H1 (cell line): ENCODE measurements around the gene SLC6A7. TPM values are rescaled to one million over a fixed set of nuclear protein-coding genes. Genes with fewer than 3 reads are reported as not detected.
A peak's percentile ranks its signal among the peaks of the same experiment; 100 is the strongest.

ENCODE experiments used
- CTCF ChIA-PET: fragments of 300-600 bp; sonication (Branson Sonifier 250); formaldehyde crosslinking; loops from one replicate; lab custom pipeline; 2021; ENCODE audit not compliant: partially characterized antibody; lab: Charles Lee
- POLR2A ChIA-PET: fragments of 300-600 bp; sonication (Branson Sonifier 250); formaldehyde crosslinking; loops from one replicate; lab custom pipeline; 2021; ENCODE audit warnings: inconsistent platforms; ENCODE audit not compliant: partially characterized antibody; lab: Charles Lee
- DNase-seq, 2 experiments: peaks; one replicate each; pipeline versions ENCODE4 v3.0.0 to v3.0.0-alpha.2; 2010 to 2022; ENCODE audit warnings: low spot score in 2 of 2, low read depth in 1 of 2, mixed read lengths in 1 of 2
- FAIRE-seq: peaks from 2 replicates; lab custom pipeline; 2011; peaks lifted over from hg19 to GRCh38; lab: Jason Lieb, UNC
- H2AFZ ChIP-seq: 2 replicates; pipeline ENCODE4 v1.8.1; 2012; ENCODE audit warnings: low read length, inconsistent platforms
- H2AK5ac ChIP-seq: 2 replicates; pipeline ENCODE4 v1.6.1; 2013; ENCODE audit warnings: low read depth, low read length
- H2BK120ac ChIP-seq: replicated peaks from 2 replicates; pipeline ENCODE3; 2013; ENCODE audit warnings: low read depth, low read length, inconsistent platforms
- H2BK12ac ChIP-seq: 2 replicates; pipeline ENCODE4 v1.6.1; 2013; ENCODE audit warnings: low read depth, low read length
- H2BK15ac ChIP-seq: 2 replicates; pipeline ENCODE4 v1.6.1; 2013; ENCODE audit warnings: low read length
- H2BK20ac ChIP-seq: 2 replicates; pipeline ENCODE4 v1.6.1; 2013; ENCODE audit warnings: low read length
- H2BK5ac ChIP-seq: 2 replicates; pipeline ENCODE4 v1.6.1; 2013; ENCODE audit warnings: low read depth, low read length
- H3K14ac ChIP-seq: 2 replicates; pipeline ENCODE4 v1.6.1; 2013; ENCODE audit warnings: inconsistent platforms; ENCODE audit not compliant: insufficient read length
- H3K18ac ChIP-seq: 2 replicates; pipeline ENCODE4 v1.6.1; 2013; ENCODE audit warnings: low read length; ENCODE audit errors: extremely low read depth
- H3K23ac ChIP-seq: 2 replicates; pipeline ENCODE4 v1.6.1; 2013; ENCODE audit warnings: inconsistent platforms; ENCODE audit not compliant: insufficient read length
- H3K23me2 ChIP-seq: 2 replicates; pipeline ENCODE4 v1.6.1; 2013; ENCODE audit warnings: low read depth, low read length
- H3K27ac ChIP-seq: 2 replicates; pipeline ENCODE4 v1.6.1; 2011; ENCODE audit warnings: low read depth, low read length, inconsistent platforms
- H3K27me3 ChIP-seq, 4 experiments: replicated peaks in 1 of 4; 1 replicate in 1 of 4; 2 replicates in 3 of 4; pipeline versions ENCODE4 v1.6.1 to v1.8.1; 2011 to 2013; ENCODE audit warnings: low read length in 3 of 4, mild to moderate bottlenecking in 3 of 4, inconsistent platforms in 2 of 4, mixed read lengths in 2 of 4, moderate library complexity in 1 of 4; ENCODE audit not compliant: control insufficient read depth in 3 of 4, insufficient read depth in 3 of 4; ENCODE audit errors: extremely low read depth in 1 of 4
- H3K36me3 ChIP-seq, 4 experiments: 2 replicates each; pipeline versions ENCODE4 v1.6.1 to v1.8.1; 2011 to 2013; ENCODE audit warnings: mild to moderate bottlenecking in 4 of 4, low read length in 3 of 4, moderate library complexity in 2 of 4, control low read depth in 1 of 4, inconsistent platforms in 1 of 4; ENCODE audit not compliant: insufficient read depth in 4 of 4, control insufficient read depth in 2 of 4
- H3K4ac ChIP-seq: replicated peaks from 2 replicates; pipeline ENCODE3; 2013; ENCODE audit warnings: low read length, low read depth, mixed read lengths, inconsistent platforms; ENCODE audit not compliant: insufficient read length
- H3K4me1 ChIP-seq, 4 experiments: replicated peaks in 1 of 4; 1 replicate in 1 of 4; 2 replicates in 3 of 4; pipeline versions ENCODE4 v1.6.1 to v1.8.1; 2011 to 2013; ENCODE audit warnings: low read length in 3 of 4, inconsistent platforms in 2 of 4, mixed read lengths in 1 of 4; ENCODE audit not compliant: insufficient read depth in 4 of 4, control insufficient read depth in 3 of 4
- H3K4me2 ChIP-seq, 2 experiments: 2 replicates each; pipeline versions ENCODE4 v1.6.1 to v1.8.1; 2011 to 2013; ENCODE audit warnings: low read depth in 2 of 2, low read length in 2 of 2, control low read depth in 1 of 2, inconsistent platforms in 1 of 2, mild to moderate bottlenecking in 1 of 2; ENCODE audit not compliant: insufficient read depth in 1 of 2
- H3K4me3 ChIP-seq, 4 experiments: fragments of 200-600, 300-600 bp in 1 of 4; sonication (generic), shearing (Covaris generic), sonication (Bioruptor Twin) in 1 of 4; 2 replicates each; pipeline versions ENCODE4 v1.5.1 to v1.8.1; 2011 to 2016; ENCODE audit warnings: low read length in 4 of 4, low read depth in 3 of 4, control low read depth in 2 of 4, inconsistent platforms in 2 of 4, mild to moderate bottlenecking in 2 of 4, mixed read lengths in 1 of 4, moderate library complexity in 1 of 4; ENCODE audit not compliant: insufficient read depth in 2 of 4; ENCODE audit errors: extremely low read depth in 1 of 4
- H3K56ac ChIP-seq: replicated peaks from 2 replicates; pipeline ENCODE3; 2013; ENCODE audit warnings: low read depth, mild to moderate bottlenecking, mixed read lengths, low read length, inconsistent platforms; ENCODE audit not compliant: insufficient read length
- H3K79me1 ChIP-seq: 2 replicates; pipeline ENCODE4 v1.6.1; 2013; ENCODE audit warnings: low read depth, low read length, control low read depth
- H3K79me2 ChIP-seq, 2 experiments: 2 replicates each; pipeline versions ENCODE4 v1.6.1 to v1.8.1; 2012 to 2013; ENCODE audit warnings: low read length in 2 of 2, mild to moderate bottlenecking in 2 of 2, inconsistent platforms in 1 of 2; ENCODE audit not compliant: insufficient read depth in 2 of 2, control insufficient read depth in 1 of 2
- H3K9ac ChIP-seq, 4 experiments: replicated peaks in 1 of 4; 1 replicate in 1 of 4; 2 replicates in 3 of 4; pipeline versions ENCODE4 v1.6.1 to v1.8.1; 2011 to 2013; ENCODE audit warnings: low read depth in 3 of 4, low read length in 3 of 4, control low read depth in 2 of 4, mild to moderate bottlenecking in 2 of 4, moderate library complexity in 2 of 4, inconsistent platforms in 1 of 4; ENCODE audit errors: extremely low read depth in 1 of 4
- H3K9me3 ChIP-seq, 2 experiments: 2 replicates each; pipeline versions ENCODE4 v1.6.1 to v1.8.1; 2012 to 2013; ENCODE audit warnings: mild to moderate bottlenecking in 2 of 2, moderate library complexity in 2 of 2, control low read depth in 1 of 2, inconsistent platforms in 1 of 2, low read depth in 1 of 2, low read length in 1 of 2, mixed read lengths in 1 of 2; ENCODE audit not compliant: insufficient read depth in 2 of 2
- H4K20me1 ChIP-seq, 2 experiments: replicated peaks in 1 of 2; 2 replicates each; pipeline versions ENCODE3 to v1.8.1; 2011 to 2013; ENCODE audit warnings: inconsistent platforms in 2 of 2, low read length in 2 of 2, mild to moderate bottlenecking in 1 of 2; ENCODE audit not compliant: insufficient read depth in 2 of 2, control insufficient read depth in 1 of 2
- H4K5ac ChIP-seq: 2 replicates; pipeline ENCODE4 v1.6.1; 2013; ENCODE audit warnings: low read length, low read depth, mixed read lengths, inconsistent platforms; ENCODE audit not compliant: insufficient read length
- H4K8ac ChIP-seq: 2 replicates; pipeline ENCODE4 v1.8.0; 2013; ENCODE audit warnings: mild to moderate bottlenecking, moderate library complexity, low read length, inconsistent platforms; ENCODE audit not compliant: insufficient read depth; ENCODE audit errors: extremely low read depth
- H4K91ac ChIP-seq: replicated peaks from 2 replicates; pipeline ENCODE3; 2013; ENCODE audit warnings: low read length, mixed read lengths, inconsistent platforms; ENCODE audit not compliant: insufficient read length
- CREB1 ChIP-seq: IDR thresholded peaks from 2 replicates; pipeline ENCODE4 v1.6.1; 2012; ENCODE audit warnings: inconsistent platforms
- CTCF ChIP-seq, 3 experiments: IDR thresholded peaks; 1 replicate in 2 of 3; 2 replicates in 1 of 3; pipeline versions ENCODE4 v1.5.1 to v1.6.1; 2011; ENCODE audit warnings: low read length in 3 of 3, mild to moderate bottlenecking in 3 of 3, inconsistent platforms in 2 of 3, low read depth in 1 of 3, moderate library complexity in 1 of 3; ENCODE audit not compliant: insufficient read depth in 1 of 3; ENCODE audit errors: control extremely low read depth in 1 of 3
- RAD21 ChIP-seq, 2 experiments: IDR thresholded peaks in 1 of 2; conservative IDR thresholded peaks in 1 of 2; 2 replicates each; pipeline ENCODE4 v1.6.1; 2011; ENCODE audit warnings: low read depth in 2 of 2, low read length in 2 of 2, improper control_type of control experiment in 1 of 2, inconsistent platforms in 1 of 2, mild to moderate bottlenecking in 1 of 2, moderate library complexity in 1 of 2
- WGBS, 2 experiments: shearing (Covaris generic) in 1 of 2; methylation state at CpG; one replicate each; pipeline versions ENCODE4 v1.1.6 to v1.1.7; 2013 to 2015; ENCODE audit warnings: low lambda C conversion rate in 2 of 2, mixed read lengths in 2 of 2, inconsistent platforms in 1 of 2, low coverage in 1 of 2, missing lambda C conversion rate in 1 of 2; ENCODE audit not compliant: insufficient replicate concordance in 2 of 2, insufficient coverage in 1 of 2, insufficient read length in 1 of 2; ENCODE audit errors: extremely low coverage in 1 of 2, missing lambda C conversion rate in 1 of 2; 5-methylcytosine and 5-hydroxymethylcytosine counted together
- polyA plus RNA-seq, 7 experiments: library from polyadenylated mRNA; depleted of rRNA in 3 of 7; stranded (reverse) in 5 of 7; unstranded in 2 of 7; fragments of >200 nt in 5 of 7; fragments of 200-250 nt in 2 of 7; gene quantifications; 1 replicate in 5 of 7; 2 replicates in 1 of 7; 4 replicates in 1 of 7; pipeline versions ENCODE4 v1.2.1 to v1.2.3, GENCODE V29; 2011 to 2013; ENCODE audit warnings: missing spikeins in 2 of 7, mixed read lengths in 2 of 7
- total RNA-seq: library from RNA; stranded (reverse); fragmentation: NEBNext Ultra II Directional; extraction: Animal tissue kit (Norgen Biotek cat#: 25700); gene quantifications from 2 replicates; pipeline ENCODE4 v1.2.1, GENCODE V29; 2021

SLC6A7 gene
- total and polyA plus RNA-seq, 2 of the 8 experiments (the other 6 are each of a cell fraction or from before 2014, with no cell fraction given) = 0.07 to 0.12 TPM

- no peaks in the 10 kb centered on the region for H3K9me3 ChIP-seq
- no peak overlapping the region for H3K4me3 ChIP-seq
- H2BK120ac ChIP-seq = no peak overlapping the region
- H2AK5ac ChIP-seq = no peak overlapping the region
- H2AFZ ChIP-seq = no peak overlapping the region
- no peak for DNase-seq
- WGBS, 2 experiments = 82% methylated on average over 9 of the region's 10 CpGs; no CpG with 5 or more reads in 1 of the 2 experiments
- no peak for TF ChIP-seq CREB1
- 0 out of 4 replicates have a peak, but pooled peaks of 1 of the 2 experiments have one; percentile 7 for TF ChIP-seq RAD21 (IDR thresholded peaks at IDR 0.05 in 1 of 2, conservative IDR thresholded peaks at IDR 0.05 in 1 of 2; ENCODE audit: low read depth in 2 of 2, low read length in 2 of 2)
- TF ChIP-seq CTCF (IDR thresholded peaks at IDR 0.05; ENCODE audit: control extremely low read depth in 1 of 3, insufficient read depth in 1 of 3, low read depth in 1 of 3, low read length in 3 of 3) = peak; percentile 19 to 33 (median 29); a peak in 3 of 4 replicates
- no peak overlapping the region for H3K56ac ChIP-seq
- H4K8ac ChIP-seq = peak overlapping the region; percentile 20; the same call in 1 of the 2 replicates
- H3K4me2 ChIP-seq = no peak overlapping the region
- H3K27ac ChIP-seq = no peak overlapping the region
- H2BK20ac ChIP-seq = no peak overlapping the region
- no peaks in the 10 kb centered on the region for H3K79me2 ChIP-seq
- no peak overlapping the region for H3K14ac ChIP-seq
- H3K27me3 ChIP-seq = no peaks in the 10 kb centered on the region; a peak in 2 of 7 replicates
- no peaks in the 10 kb centered on the region for H3K36me3 ChIP-seq
- CTCF ChIA-PET = interaction anchor here (0.8 to 5.8 kb wide), 11 partner anchors 9 to 134 kb away, joined by 3 to 20 read pairs (median 5); partner anchors contain the start of gene SLC6A7
- H4K5ac ChIP-seq = no peak overlapping the region
- no peaks in the 10 kb centered on the region for H3K79me1 ChIP-seq
- H4K91ac ChIP-seq = no peak overlapping the region
- H2BK5ac ChIP-seq = no peak overlapping the region
- no peak overlapping the region for H2BK12ac ChIP-seq
- no peaks in the 10 kb centered on the region for H3K23me2 ChIP-seq
- H3K18ac ChIP-seq = no peak overlapping the region
- H4K20me1 ChIP-seq = no peaks in the 10 kb centered on the region
- H3K4ac ChIP-seq = no peak overlapping the region
- no peak for FAIRE-seq
- POLR2A ChIA-PET = interaction anchor here (1.0 kb wide), 1 partner anchor 105 kb away, joined by 3 read pairs; no protein-coding TSS in a partner anchor
- peaks cover 0 to 3% (median 1%) of the 10 kb centered on the region in 4 experiments; a peak in 3 of 7 replicates for H3K4me1 ChIP-seq
- no peak overlapping the region for H2BK15ac ChIP-seq
- H3K23ac ChIP-seq = no peak overlapping the region
- H3K9ac ChIP-seq = no peak overlapping the region
These were observed 63.8 kb downstream of the SLC6A7 start for GRCh38 chr5:150253416-150254208.
